HepG2 (cell line): Measurements from ENCODE around the gene MAML1. TPM values are rescaled to one million over a fixed set of nuclear protein-coding genes. Genes with fewer than 3 reads are reported as not detected.

ENCODE experiments used
- AGO2 ChIP-seq: fragments of 200-400 bp; formaldehyde crosslinking; optimal IDR thresholded peaks from 2 replicates; pipeline ENCODE3; 2017; ENCODE audit warnings: mild to moderate bottlenecking, low read depth, low read length, moderate library complexity
- ARNT2 ChIP-seq: sonication (generic); formaldehyde crosslinking; IDR thresholded peaks from 2 replicates; pipeline ENCODE4 v1.8.0; 2022; ENCODE audit warnings: mild to moderate bottlenecking, low read depth, missing genetic modification reagents, moderate library complexity
- CHD2 ChIP-seq: IDR thresholded peaks from 2 replicates; pipeline ENCODE4 v1.6.1; 2011; ENCODE audit warnings: low read depth, low read length, improper control_type of control experiment
- DNMT3B ChIP-seq: conservative IDR thresholded peaks from 2 replicates; pipeline ENCODE4 v1.6.1; 2016; ENCODE audit warnings: missing biosample characterization, control low read depth
- E2F1 ChIP-seq: sonication (generic); formaldehyde crosslinking; IDR thresholded peaks from 2 replicates; pipeline ENCODE4 v1.5.0; 2020; ENCODE audit warnings: missing genetic modification reagents
- EZH2 ChIP-seq: conservative IDR thresholded peaks from 2 replicates; pipeline ENCODE4 v1.6.1; 2012; ENCODE audit warnings: mild to moderate bottlenecking, low read depth, low read length, moderate library complexity
- GATAD2A ChIP-seq: IDR thresholded peaks from 2 replicates; pipeline ENCODE4 v1.6.1; 2016
- HMG20B ChIP-seq: conservative IDR thresholded peaks from 2 replicates; pipeline ENCODE4 v1.6.1; 2016; ENCODE audit warnings: missing genetic modification reagents, missing compliant biosample characterization
- KAT7 ChIP-seq: IDR thresholded peaks from 2 replicates; pipeline ENCODE4 v1.6.1; 2018; ENCODE audit warnings: borderline replicate concordance, missing compliant biosample characterization
- KDM5B ChIP-seq: sonication (generic); formaldehyde crosslinking; IDR thresholded peaks from 2 replicates; pipeline ENCODE4 v1.4.0; 2020; ENCODE audit warnings: missing genetic modification reagents, mild to moderate bottlenecking, borderline replicate concordance
- MAFK ChIP-seq, 2 experiments: IDR thresholded peaks in 1 of 2; conservative IDR thresholded peaks in 1 of 2; 2 replicates each; pipeline ENCODE4 v1.6.1; 2011; ENCODE audit warnings: improper control_type of control experiment in 2 of 2, low read length in 2 of 2
- MXI1 ChIP-seq: IDR thresholded peaks from 3 replicates; pipeline ENCODE4 v1.6.1; 2012; ENCODE audit warnings: low read depth, low read length, inconsistent platforms, borderline replicate concordance
- RNF219 ChIP-seq: sonication (generic); formaldehyde crosslinking; IDR thresholded peaks from 2 replicates; pipeline ENCODE4 v1.5.0; 2020; ENCODE audit warnings: mild to moderate bottlenecking, missing genetic modification reagents
- SOX5 ChIP-seq: IDR thresholded peaks from 2 replicates; pipeline ENCODE4 v1.6.1; 2016; ENCODE audit warnings: borderline replicate concordance
- SP1 ChIP-seq, 2 experiments: fragments of 450-650 bp in 1 of 2; sonication (generic) in 1 of 2; formaldehyde crosslinking in 1 of 2; IDR thresholded peaks; 2 replicates each; pipeline versions ENCODE4 v1.4.0 to v1.6.1; 2016 to 2020; ENCODE audit warnings: missing genetic modification reagents in 1 of 2
- ZNF136 ChIP-seq: sonication (generic); formaldehyde crosslinking; IDR thresholded peaks from 2 replicates; pipeline ENCODE4 v1.8.1; 2022; ENCODE audit warnings: low read depth, mild to moderate bottlenecking, moderate library complexity, missing genetic modification reagents
- ZNF263 ChIP-seq: sonication (generic); formaldehyde crosslinking; IDR thresholded peaks from 2 replicates; pipeline ENCODE4 v1.4.0; 2020; ENCODE audit warnings: missing genetic modification reagents
- ZNF34 ChIP-seq: sonication (generic); formaldehyde crosslinking; IDR thresholded peaks from 2 replicates; pipeline ENCODE4 v1.4.0; 2020; ENCODE audit warnings: mild to moderate bottlenecking, missing genetic modification reagents, borderline replicate concordance
- ZNF567 ChIP-seq: sonication (generic); formaldehyde crosslinking; IDR thresholded peaks from 2 replicates; pipeline ENCODE4 v1.8.1; 2023; ENCODE audit warnings: mild to moderate bottlenecking, missing genetic modification reagents, borderline replicate concordance
- ZNF720 ChIP-seq: sonication (generic); formaldehyde crosslinking; IDR thresholded peaks from 2 replicates; pipeline ENCODE4 v1.4.0; 2020; ENCODE audit warnings: missing genetic modification reagents
- ZNF800 ChIP-seq: sonication (generic); formaldehyde crosslinking; IDR thresholded peaks from 2 replicates; pipeline ENCODE4 v1.4.0; 2020; ENCODE audit warnings: missing genetic modification reagents
- ZSCAN12 ChIP-seq: sonication (generic); formaldehyde crosslinking; IDR thresholded peaks from 2 replicates; pipeline ENCODE4 v1.9.0; 2021; ENCODE audit warnings: mild to moderate bottlenecking, missing genetic modification reagents
- ZSCAN5A ChIP-seq: sonication (generic); formaldehyde crosslinking; IDR thresholded peaks from 2 replicates; pipeline ENCODE4 v1.8.0; 2022; ENCODE audit warnings: mild to moderate bottlenecking, missing genetic modification reagents, borderline replicate concordance
- polyA plus RNA-seq, 8 experiments: library from polyadenylated mRNA; depleted of rRNA in 3 of 8; stranded (reverse) in 7 of 8; unstranded in 1 of 8; fragments of >200 nt; fragmentation: Illumina TruSeq in 4 of 8; extraction: Trizol in 4 of 8; gene quantifications; 2 replicates each; pipeline versions ENCODE4 v1.2.1 to v1.2.3, GENCODE V29; 2011 to 2016; ENCODE audit warnings: low read depth in 4 of 8, missing spikeins in 1 of 8, mixed read lengths in 1 of 8; ENCODE audit not compliant: insufficient read depth in 1 of 8
- total RNA-seq, 5 experiments: library from RNA; depleted of rRNA; stranded (reverse); fragments of >200 nt; fragmentation: Illumina TruSeq; extraction: Trizol; gene quantifications; 2 replicates each; pipeline ENCODE4 v1.2.3, GENCODE V29; 2016; ENCODE audit warnings: low read depth in 1 of 5

Gene MAML1
- total and polyA plus RNA-seq, 2 of the 13 experiments (the other 11 are each of a cell fraction or from before 2014, with no cell fraction given) = 10.0 to 10.8 TPM

GRCh38 chr5:179697993-179698934 lies 34.4 kb upstream of the MAML1 start (continued):
- no peak for TF ChIP-seq ZSCAN5A (CRISPR knock-in tag)
- peak; percentile 9; the same call in 1 of the 2 replicates for TF ChIP-seq GATAD2A (CRISPR knock-in tag)
- TF ChIP-seq CHD2 = peak; percentile 73
- 0 out of 4 replicates have a peak, but pooled peaks have one; percentile 2 to 42 for TF ChIP-seq MAFK (conservative IDR thresholded peaks at IDR 0.05 in 1 of 2, IDR thresholded peaks at IDR 0.05 in 1 of 2; ENCODE audit: low read length in 2 of 2)
- TF ChIP-seq AGO2 = no peak
- no peak; the same call in 1 of the 2 replicates for TF ChIP-seq KAT7 (CRISPR knock-in tag)
- TF ChIP-seq ZNF800 (CRISPR knock-in tag) = peak; percentile 93
- TF ChIP-seq ZNF720 = no peak
- TF ChIP-seq E2F1 (CRISPR knock-in tag) = peak; percentile 90
- TF ChIP-seq DNMT3B = no peak
- no peak; the same call in 1 of the 2 replicates for TF ChIP-seq ZNF263 (CRISPR knock-in tag)
- no peak for TF ChIP-seq EZH2
- no peak; the same call in 1 of the 2 replicates for TF ChIP-seq ARNT2 (CRISPR knock-in tag)
- 0 out of 2 replicates have a peak, but pooled peaks have one; percentile 3 for TF ChIP-seq ZNF567 (CRISPR knock-in tag)
- peak; percentile 72; the same call in 1 of the 3 replicates for TF ChIP-seq MXI1
- no peak for TF ChIP-seq ZSCAN12
- no peak for TF ChIP-seq HMG20B (CRISPR knock-in tag)
- TF ChIP-seq ZNF136 (CRISPR knock-in tag) = 0 out of 2 replicates have a peak, but pooled peaks have one; percentile 28
- no peak for TF ChIP-seq RNF219
- no peak; the same call in 1 of the 2 replicates for TF ChIP-seq KDM5B (CRISPR knock-in tag)
- no peak for TF ChIP-seq SOX5 (CRISPR knock-in tag)
- TF ChIP-seq SP1 (IDR thresholded peaks at IDR 0.05) = peak; percentile 80
- peak; percentile 96 for TF ChIP-seq SP1 (CRISPR knock-in tag; IDR thresholded peaks at IDR 0.05)
- peak; percentile 73; the same call in 1 of the 2 replicates for TF ChIP-seq ZNF34 (CRISPR knock-in tag)
